Measurements from ENCODE around the gene CD200.

- TF ChIP-seq REST (IDR thresholded peaks at IDR 0.05; ENCODE audit: low read depth, low read length) (no peak), ASH2L (IDR thresholded peaks at IDR 0.05; ENCODE audit: borderline replicate concordance, low read depth) (no peak), SUPT20H (IDR thresholded peaks at IDR 0.05; ENCODE audit: borderline replicate concordance, control insufficient read depth, low read depth, low read length) (no peak), EZH2 (IDR thresholded peaks at IDR 0.05; ENCODE audit: borderline replicate concordance, control insufficient read depth, low read depth, low read length) (no peak), HDAC2 (IDR thresholded peaks at IDR 0.05) (no peak), CUX1 (IDR thresholded peaks at IDR 0.05; ENCODE audit: insufficient replicate concordance, low read depth, low read length) (no peak), POLR2AphosphoS2 (IDR thresholded peaks at IDR 0.05; ENCODE audit: low read depth, low read length) (no peak), NR2C2 (IDR thresholded peaks at IDR 0.05; ENCODE audit: borderline replicate concordance, control insufficient read depth, insufficient read length, low read depth) (no peak), TAF1 (IDR thresholded peaks at IDR 0.05; ENCODE audit: borderline replicate concordance, low read depth, low read length) (no peak), YY1 (IDR thresholded peaks at IDR 0.05; ENCODE audit: low read depth, low read length) (no peak), POLR2A (IDR thresholded peaks at IDR 0.05; ENCODE audit: low read depth, low read length) (no peak)
- TF ChIP-seq, protein P1, sequence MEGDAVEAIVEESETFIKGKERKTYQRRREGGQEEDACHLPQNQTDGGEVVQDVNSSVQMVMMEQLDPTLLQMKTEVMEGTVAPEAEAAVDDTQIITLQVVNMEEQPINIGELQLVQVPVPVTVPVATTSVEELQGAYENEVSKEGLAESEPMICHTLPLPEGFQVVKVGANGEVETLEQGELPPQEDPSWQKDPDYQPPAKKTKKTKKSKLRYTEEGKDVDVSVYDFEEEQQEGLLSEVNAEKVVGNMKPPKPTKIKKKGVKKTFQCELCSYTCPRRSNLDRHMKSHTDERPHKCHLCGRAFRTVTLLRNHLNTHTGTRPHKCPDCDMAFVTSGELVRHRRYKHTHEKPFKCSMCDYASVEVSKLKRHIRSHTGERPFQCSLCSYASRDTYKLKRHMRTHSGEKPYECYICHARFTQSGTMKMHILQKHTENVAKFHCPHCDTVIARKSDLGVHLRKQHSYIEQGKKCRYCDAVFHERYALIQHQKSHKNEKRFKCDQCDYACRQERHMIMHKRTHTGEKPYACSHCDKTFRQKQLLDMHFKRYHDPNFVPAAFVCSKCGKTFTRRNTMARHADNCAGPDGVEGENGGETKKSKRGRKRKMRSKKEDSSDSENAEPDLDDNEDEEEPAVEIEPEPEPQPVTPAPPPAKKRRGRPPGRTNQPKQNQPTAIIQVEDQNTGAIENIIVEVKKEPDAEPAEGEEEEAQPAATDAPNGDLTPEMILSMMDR (IDR thresholded peaks at IDR 0.05 in 2 of 3, conservative IDR thresholded peaks at IDR 0.05 in 1 of 3; ENCODE audit: control insufficient read depth in 2 of 3, extremely low read depth in 1 of 3, insufficient read depth in 1 of 3, low read depth in 3 of 3, low read length in 3 of 3), result no peak
- TF ChIP-seq, protein P2, sequence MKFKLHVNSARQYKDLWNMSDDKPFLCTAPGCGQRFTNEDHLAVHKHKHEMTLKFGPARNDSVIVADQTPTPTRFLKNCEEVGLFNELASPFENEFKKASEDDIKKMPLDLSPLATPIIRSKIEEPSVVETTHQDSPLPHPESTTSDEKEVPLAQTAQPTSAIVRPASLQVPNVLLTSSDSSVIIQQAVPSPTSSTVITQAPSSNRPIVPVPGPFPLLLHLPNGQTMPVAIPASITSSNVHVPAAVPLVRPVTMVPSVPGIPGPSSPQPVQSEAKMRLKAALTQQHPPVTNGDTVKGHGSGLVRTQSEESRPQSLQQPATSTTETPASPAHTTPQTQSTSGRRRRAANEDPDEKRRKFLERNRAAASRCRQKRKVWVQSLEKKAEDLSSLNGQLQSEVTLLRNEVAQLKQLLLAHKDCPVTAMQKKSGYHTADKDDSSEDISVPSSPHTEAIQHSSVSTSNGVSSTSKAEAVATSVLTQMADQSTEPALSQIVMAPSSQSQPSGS (IDR thresholded peaks at IDR 0.05; ENCODE audit: low read length), result no peak
Observed at GRCh38 chr3:112411425-112411824, 78.5 kb downstream of the CD200 start.

Data from GM12878 (cell line).